Nucleus accumbens (tissue), 56 donors: Measurements from ENCODE around the gene CTBS.
"Not testable (repeated sequence)": the region's sequence is repeated elsewhere in the genome, so short reads cannot be mapped to it uniquely, and the experiment has no call there.

Experiments used
- DNase-seq, 56 donors: peaks; one replicate each; lab custom pipeline; 2025; lab: John Stamatoyannopoulos, UW

The CTBS gene

GRCh38 chr1:84573967-84574842 is at the start of gene CTBS:
Gene CTBS (minus strand): TSS chr1:84574440. CDS start chr1:84574415, 25 bp downstream.
- peak in 55 of 56 donors; percentile 18 to 89 (median 74) for DNase-seq

- no peak for DNase-seq
Observed at GRCh38 chr1:84621553-84621952, 47.3 kb upstream of the CTBS start.

- peak in 50 of 56 donors; percentile 27 to 87 (median 71) for DNase-seq
Observed at GRCh38 chr1:84620720-84621313, 46.6 kb upstream of the CTBS start.

GRCh38 chr1:84619383-84620102 is 45.3 kb upstream of the CTBS start:
- DNase-seq = peak in 20 of 56 donors; percentile 3 to 60 (median 32)

- DNase-seq = no peak
Observed at GRCh38 chr1:84617349-84617748, 43.1 kb upstream of the CTBS start.

GRCh38 chr1:84615790-84616189 is 41.5 kb upstream of the CTBS start:
- no peak for DNase-seq

GRCh38 chr1:84613887-84614286 is 39.6 kb upstream of the CTBS start:
- no peak for DNase-seq

- no peak for DNase-seq
Observed at GRCh38 chr1:84613026-84613425, 38.8 kb upstream of the CTBS start.

- DNase-seq = no peak
Observed at GRCh38 chr1:84611796-84612195, 37.6 kb upstream of the CTBS start.

GRCh38 chr1:84611091-84611490 is 36.9 kb upstream of the CTBS start:
- DNase-seq = no peak

GRCh38 chr1:84606977-84607376 is 32.7 kb upstream of the CTBS start:
- DNase-seq = no peak

GRCh38 chr1:84605157-84605556 is 30.9 kb upstream of the CTBS start:
- DNase-seq = no peak

GRCh38 chr1:84603941-84604830 is 29.9 kb upstream of the CTBS start:
- peak in 5 of 56 donors; percentile 1 to 16 (median 9) for DNase-seq

- no peak for DNase-seq
Observed at GRCh38 chr1:84603223-84603622, 29.0 kb upstream of the CTBS start.

GRCh38 chr1:84600796-84601195 is 26.6 kb upstream of the CTBS start:
- DNase-seq = no peak

- DNase-seq = peak in 4 of 56 donors; percentile 5 to 27 (median 18)
Observed at GRCh38 chr1:84598846-84599741, 24.9 kb upstream of the CTBS start.

- DNase-seq = no peak
Observed at GRCh38 chr1:84598418-84598817, 24.2 kb upstream of the CTBS start.

- DNase-seq = no peak
Observed at GRCh38 chr1:84597011-84597410, 22.8 kb upstream of the CTBS start.

GRCh38 chr1:84594959-84595358 is 20.7 kb upstream of the CTBS start:
- not testable (repeated sequence) for DNase-seq
